HG03066 (cell line): ENCODE measurements around the gene STAG1.
"Not testable (repeated sequence)": the region's sequence is repeated elsewhere in the genome, so short reads cannot be mapped to it uniquely, and the experiment has no call there.

Source experiments
- ATAC-seq: cut with Tn5 transposase; IDR thresholded peaks from one replicate; pipeline ENCODE4 v1.9.1; 2021; ENCODE audit warnings: low read depth; ENCODE audit not compliant: unreplicated experiment

STAG1 gene

GRCh38 chr3:136346486-136346885 is 405.7 kb downstream of the STAG1 start:
- ATAC-seq: no peak

- ATAC-seq: no peak
Observed at GRCh38 chr3:136343873-136344555, 408.2 kb downstream of the STAG1 start.

- ATAC-seq: no peak
Observed at GRCh38 chr3:136343446-136343845, 408.7 kb downstream of the STAG1 start.

GRCh38 chr3:136336329-136337100 is 415.7 kb downstream of the STAG1 start:
- no peak for ATAC-seq

- ATAC-seq: not testable (repeated sequence)
Observed at GRCh38 chr3:136334726-136335125, 417.5 kb downstream of the STAG1 start.

- no peak for ATAC-seq
Observed at GRCh38 chr3:136334209-136334608, 418.0 kb downstream of the STAG1 start.

- ATAC-seq: no peak
Observed at GRCh38 chr3:136332776-136333175, 419.4 kb downstream of the STAG1 start.

GRCh38 chr3:136332302-136332701 is 419.9 kb downstream of the STAG1 start:
- no peak for ATAC-seq

GRCh38 chr3:136330900-136331299 is 421.3 kb downstream of the STAG1 start:
- no peak for ATAC-seq

GRCh38 chr3:136329593-136329992 is 422.6 kb downstream of the STAG1 start:
- no peak for ATAC-seq

- ATAC-seq: no peak
Observed at GRCh38 chr3:136327671-136328070, 424.5 kb downstream of the STAG1 start.

GRCh38 chr3:136326316-136326715 is 425.9 kb downstream of the STAG1 start:
- ATAC-seq: no peak

- no peak for ATAC-seq
Observed at GRCh38 chr3:136311968-136312367, 440.2 kb downstream of the STAG1 start.

- ATAC-seq: no peak
Observed at GRCh38 chr3:136311261-136311660, 440.9 kb downstream of the STAG1 start.

GRCh38 chr3:136305879-136306278 is 446.3 kb downstream of the STAG1 start:
- ATAC-seq: no peak

GRCh38 chr3:136300444-136300843 is 451.7 kb downstream of the STAG1 start:
- ATAC-seq: no peak

- no peak for ATAC-seq
Observed at GRCh38 chr3:136297826-136298225, 454.4 kb downstream of the STAG1 start.

GRCh38 chr3:136296960-136297359 is 455.2 kb downstream of the STAG1 start:
- ATAC-seq: no peak

- ATAC-seq: no peak
Observed at GRCh38 chr3:136294176-136294575, 458.0 kb downstream of the STAG1 start.

- ATAC-seq: no peak
Observed at GRCh38 chr3:136293279-136293678, 458.9 kb downstream of the STAG1 start.

- no peak for ATAC-seq
Observed at GRCh38 chr3:136292500-136292899, 459.7 kb downstream of the STAG1 start.

- no peak for ATAC-seq
Observed at GRCh38 chr3:136291302-136291701, 460.9 kb downstream of the STAG1 start.
